Measurements from ENCODE around the gene CADM2.
"Not testable (repeated sequence)": the region's sequence is repeated elsewhere in the genome, so short reads cannot be mapped to it uniquely, and the experiment has no call there.

The CADM2 gene

DNA sequence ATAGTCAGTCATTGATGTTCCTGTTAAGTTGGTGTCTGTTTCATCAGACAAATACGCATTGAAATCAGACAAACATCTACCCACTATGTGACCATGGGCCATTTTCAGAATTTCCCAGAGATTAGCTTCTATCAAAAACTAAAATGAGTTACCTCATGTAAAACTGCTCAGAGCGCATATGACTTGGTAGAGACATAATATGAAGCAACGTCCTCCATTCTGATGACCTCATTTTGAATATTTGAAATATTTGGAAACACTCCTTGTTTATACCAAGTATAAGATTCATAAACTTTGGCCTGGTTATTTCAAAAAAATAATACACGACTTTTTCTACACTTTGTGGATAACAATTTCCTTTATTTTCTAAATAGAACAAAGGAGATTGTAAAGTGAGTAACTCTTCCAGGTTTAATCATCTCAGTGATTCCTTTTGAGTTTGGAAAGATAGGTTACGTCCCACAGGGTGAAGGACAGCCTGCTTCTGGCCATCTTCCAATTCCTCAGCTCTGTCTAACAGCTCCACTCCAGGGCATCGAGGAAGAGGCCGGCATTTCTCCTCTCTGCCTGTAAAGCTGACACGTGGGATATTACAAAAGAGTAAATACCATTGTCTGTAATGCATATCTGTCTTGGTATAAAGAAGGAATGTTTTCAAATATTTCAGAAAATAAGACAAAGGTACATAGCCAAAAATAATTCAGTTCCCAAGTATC is 122.6 kb downstream of the CADM2 start:
- DNase-seq: no peak

DNA sequence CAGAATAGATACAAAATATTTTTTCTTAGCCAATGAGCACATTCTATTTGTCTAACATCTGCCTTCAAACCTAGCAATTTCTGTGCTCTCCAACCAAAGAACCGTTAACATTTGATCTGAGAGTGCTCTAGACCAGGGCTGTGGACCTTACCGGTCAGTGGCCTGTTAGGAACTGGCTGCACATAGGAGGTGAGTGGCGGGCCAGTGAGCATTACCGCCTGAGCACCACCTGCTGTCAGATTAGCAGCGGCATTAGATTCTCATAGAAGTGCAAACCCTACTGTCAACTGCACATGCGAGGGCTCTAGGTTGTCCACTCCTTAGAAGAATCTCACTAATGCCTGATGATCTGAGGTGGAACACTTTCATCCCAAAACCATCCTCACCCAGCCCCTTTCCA is 131.7 kb downstream of the CADM2 start:
- DNase-seq: no peak

DNA sequence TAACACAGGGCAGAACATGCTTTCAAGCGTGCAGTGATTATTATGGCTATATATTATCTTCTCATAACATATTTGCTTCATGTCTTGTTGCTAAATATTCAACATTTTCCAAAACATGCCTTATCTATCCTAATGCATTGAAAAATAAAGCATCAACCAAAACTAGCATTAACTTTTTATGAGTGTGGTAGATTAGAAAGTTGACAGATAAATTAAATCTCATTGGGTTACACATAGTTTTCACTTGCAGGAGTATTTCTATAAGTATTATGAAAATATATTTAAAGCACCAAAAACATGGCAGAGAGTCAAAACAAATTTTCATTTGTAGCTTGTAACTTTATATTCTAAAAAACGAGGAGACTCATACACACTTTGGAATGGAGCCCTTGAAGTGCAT is 141.5 kb downstream of the CADM2 start:
- no peak for DNase-seq

DNA sequence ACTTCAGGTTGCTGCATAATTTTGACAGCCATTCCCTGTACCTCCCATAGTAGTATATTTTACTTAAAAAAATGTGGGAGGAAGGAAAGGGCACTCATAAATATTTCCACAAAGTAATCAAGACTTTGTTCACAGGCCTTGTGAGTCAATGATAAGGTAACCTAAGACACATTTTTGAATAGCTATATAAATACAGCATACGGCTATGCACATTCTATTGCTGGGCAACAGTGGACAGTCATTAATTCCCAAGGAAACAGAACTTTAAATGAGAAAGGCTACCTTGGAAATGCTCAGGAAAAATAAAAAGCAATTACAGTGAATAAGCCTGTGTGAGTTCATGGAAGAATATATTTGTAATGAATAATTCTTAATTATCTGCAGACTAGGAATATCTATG is 144.0 kb downstream of the CADM2 start:
- no peak for DNase-seq

DNA sequence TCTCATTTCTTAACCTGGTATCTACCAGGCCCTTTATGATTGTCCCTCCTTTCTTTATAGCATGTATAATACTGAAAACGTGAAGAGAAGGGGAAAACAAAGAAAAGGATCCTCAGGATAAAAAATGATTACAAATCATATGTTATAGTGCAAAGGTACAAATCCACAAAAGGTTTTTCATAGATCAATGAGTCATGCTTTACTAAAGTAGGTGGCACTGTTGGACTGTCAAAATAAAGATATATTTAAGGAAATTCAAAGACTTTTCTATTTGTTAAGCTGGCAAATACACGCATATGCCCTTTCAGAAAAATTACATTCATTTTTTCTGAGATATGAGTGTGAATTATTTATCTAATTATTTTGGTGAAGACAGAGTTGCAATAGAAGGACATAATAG is 151.6 kb downstream of the CADM2 start:
- no peak for DNase-seq

DNA sequence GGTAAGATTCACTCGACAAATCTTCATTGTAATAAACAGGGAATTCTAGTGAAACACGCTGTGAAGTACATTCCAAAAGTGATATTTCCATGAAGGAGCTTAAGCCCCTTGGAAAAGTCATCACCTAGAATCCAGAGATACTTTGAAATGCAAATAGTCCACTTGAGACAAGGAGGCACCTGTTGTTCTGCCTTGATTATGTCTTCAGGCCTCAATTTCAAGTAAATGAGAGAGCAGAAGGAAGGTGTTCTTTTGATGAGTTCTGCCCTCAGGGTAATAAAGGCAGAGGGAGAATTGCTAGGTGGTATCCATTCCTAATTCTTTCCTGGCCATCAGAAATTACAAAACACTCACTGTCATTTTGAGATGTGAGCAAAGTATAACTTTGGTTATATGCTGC is 162.1 kb downstream of the CADM2 start:
- DNase-seq: no peak

DNA sequence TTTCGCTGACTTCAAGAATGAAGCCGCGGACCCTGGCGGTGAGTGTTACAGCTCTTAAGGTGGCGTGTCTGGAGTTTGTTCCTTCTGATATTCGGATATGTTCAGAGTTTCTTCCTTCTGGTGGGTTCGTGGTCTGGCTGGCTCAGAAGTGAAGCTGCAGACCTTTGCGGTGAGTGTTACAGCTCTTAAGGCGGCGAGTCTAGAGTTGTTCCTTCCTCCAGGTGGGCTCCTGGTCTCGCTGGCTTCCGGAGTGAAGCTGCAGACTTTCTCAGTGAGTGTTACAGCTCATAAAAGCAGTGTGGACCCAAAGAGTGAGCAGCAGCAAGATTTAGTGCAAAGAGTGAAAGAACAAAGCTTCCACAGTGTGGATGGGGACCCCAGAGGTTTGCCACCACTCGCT is 174.1 kb downstream of the CADM2 start:
- not testable (repeated sequence) for DNase-seq

DNA sequence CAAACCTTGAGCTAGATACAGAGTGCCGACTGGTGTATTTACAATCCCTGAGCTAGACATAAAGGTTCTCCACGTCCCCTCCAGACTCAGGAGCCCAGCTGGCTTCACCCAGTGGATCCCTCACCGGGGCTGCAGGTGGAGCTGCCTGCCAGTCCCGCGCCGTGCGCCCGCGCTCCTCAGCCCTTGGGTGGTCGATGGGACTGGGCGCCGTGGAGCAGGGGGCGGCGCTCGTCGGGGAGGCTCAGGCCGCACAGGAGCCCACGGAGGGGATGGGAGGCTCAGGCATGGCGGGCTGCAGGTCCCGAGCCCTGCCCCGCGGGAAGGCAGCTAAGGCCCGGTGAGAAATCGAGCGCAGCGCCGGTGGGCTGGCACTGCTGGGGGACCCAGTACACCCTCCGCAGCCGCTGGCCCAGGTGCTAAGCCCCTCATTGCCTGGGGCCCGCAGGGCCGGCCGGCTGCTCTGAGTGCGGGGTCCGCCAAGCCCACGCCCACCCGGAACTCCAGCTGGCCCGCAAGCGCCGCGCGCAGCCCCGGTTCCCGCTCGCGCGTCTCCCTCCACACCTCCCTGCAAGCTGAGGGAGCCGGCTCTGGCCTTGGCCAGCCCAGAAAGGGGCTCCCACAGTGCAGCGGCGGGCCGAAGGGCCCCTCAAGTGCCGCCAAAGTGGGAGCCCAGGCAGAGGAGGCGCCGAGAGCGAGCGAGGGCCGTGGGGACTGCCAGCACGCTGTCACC is 175.1 kb downstream of the CADM2 start:
- DNase-seq: not testable (repeated sequence)

DNA sequence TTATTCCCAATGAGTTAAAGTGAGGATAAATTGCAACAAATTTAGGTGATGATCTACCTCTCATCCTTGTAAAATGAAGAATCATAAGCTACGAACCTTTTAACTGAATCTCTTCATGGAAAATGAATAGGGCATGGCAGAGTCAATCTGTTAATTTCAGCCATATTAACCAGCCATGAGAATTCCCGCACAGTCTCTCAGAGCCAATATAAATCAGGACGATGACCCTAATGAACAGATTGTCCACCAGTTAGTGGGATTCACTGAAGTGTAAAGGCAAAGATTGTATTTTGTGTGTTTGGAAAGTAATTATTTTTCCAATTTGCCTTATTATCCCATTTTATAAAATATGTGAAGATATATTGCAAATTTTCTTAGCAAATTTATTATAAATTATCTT is 183.8 kb downstream of the CADM2 start:
- no peak for DNase-seq

DNA sequence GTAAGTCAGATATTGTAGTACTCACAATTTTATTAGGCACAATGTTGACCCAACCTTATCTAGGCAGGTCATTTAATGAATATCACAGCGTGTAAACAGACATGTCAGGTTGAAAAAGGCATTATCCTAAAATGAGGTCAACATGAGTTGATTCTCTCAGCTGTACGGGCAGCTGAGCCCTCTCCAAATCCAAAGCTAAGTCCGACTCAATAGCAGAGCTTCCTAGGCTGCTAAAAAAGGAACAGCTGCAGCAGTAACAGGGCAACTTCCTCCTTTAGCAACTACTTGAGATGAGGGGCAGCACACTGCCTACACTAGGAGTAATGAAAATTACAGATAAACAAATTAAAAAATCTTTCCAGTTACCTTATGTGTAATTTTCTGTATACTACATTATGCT is 189.2 kb downstream of the CADM2 start:
- no peak for DNase-seq

DNA sequence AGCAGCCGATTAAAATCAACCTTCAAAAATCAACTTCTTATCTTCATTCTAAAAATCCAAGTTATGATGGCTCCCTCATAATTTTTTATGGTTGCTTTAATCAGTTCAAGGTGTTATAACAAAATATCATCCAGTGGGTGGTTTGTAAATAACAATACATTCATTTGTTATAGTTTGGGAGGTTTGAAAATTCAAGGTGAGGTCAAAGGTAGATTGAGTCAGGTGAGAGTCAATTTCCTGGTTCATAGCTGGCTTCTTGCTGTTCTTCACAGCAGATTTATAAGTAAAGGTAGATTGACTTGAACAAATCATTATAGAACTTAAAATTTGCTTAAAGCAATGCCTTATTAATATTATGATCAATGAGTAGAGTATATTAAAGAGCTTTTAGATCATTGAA is 192.8 kb downstream of the CADM2 start:
- DNase-seq: no peak

DNA sequence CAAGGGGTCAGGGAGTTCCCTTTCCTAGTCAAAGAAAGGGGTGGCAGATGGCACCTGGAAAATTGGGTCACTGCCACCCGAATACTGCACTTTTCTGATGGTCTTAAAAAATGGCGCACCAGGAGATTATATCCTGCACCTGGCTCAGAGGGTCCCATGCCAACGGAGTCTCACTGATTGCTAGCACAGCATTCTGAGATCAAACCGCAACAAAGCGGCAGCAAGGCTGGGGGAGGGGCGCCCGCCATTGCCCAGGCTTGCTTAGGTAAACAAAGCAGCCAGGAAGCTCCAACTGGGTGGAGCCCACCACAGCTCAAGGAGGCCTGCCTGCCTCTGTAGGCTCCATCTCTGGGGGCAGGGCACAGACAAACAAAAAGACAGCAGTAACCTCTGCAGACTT is 194.5 kb downstream of the CADM2 start:
- not testable (repeated sequence) for DNase-seq

DNA sequence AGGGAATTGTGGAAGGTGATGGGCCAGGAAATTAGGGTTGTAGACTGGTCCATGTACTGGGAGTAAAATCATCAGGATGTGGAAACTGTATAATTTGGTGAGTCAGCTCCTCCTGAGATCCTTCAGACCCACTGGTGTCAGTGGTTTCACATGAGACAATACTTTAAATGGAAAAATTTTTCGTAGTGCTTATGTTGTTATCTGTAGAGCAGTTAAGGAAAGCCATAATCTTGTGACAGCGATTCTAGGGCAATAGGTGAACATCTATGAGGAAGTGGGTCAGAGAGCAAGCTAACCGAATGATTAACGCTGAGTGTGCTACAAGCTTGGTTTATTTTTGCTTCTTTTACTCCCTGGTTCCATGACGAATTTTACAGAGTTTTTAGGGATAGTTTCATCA is 200.6 kb downstream of the CADM2 start:
- no peak for DNase-seq

DNA sequence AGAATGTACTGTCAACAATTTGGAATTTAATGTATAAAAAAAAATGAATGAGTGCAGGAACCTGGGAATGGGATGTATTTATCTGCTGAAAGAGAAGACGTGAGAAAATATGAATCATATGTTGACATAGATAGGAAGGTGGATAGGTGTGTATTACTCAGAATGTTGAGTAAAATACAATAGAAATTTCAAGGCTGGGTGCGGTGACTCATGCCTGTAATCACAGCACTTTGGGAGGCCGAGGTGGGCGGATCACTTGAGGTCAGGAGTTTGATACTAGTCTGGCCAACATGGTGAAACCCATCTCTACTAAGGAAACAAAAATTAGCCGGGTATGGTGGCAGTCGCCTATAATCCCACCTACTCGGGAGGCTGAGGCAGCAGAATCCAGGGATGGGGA is 202.8 kb downstream of the CADM2 start:
- DNase-seq: no peak

DNA sequence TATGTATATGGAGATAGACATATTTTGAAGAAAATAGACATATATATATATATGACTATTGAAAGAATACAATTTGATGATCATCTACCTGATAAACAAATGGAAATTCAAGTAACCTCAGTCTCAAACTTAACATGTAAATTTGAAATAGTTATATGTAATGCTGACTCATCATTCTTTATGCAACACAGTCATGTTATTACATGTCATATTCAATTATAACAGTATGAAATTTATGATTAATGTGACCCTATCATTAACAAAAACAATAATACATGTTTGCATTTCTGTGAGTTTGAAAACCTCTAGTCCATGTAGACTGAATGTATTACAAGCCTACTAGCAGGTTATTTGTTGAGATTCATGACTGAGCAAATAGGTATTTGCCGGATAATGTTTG is 204.1 kb downstream of the CADM2 start:
- DNase-seq: no peak

DNA sequence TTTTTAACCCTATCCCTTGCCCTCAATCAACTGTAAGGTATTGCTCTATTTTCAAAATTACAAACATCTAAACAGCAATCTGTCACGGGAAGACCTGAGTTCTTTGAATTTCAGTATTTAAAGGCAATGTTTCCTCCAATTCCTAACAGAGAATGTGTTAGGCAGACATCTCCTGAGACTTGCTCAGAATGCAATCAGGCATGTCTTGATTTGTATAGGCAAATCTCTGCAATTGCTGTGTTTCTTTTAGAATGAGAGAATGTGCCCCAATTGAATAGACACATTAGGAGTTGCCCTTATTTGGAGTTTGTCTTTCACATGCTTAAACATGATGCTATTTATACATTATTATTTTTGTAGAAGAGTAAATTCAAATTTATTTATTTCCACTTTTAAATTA is 205.6 kb downstream of the CADM2 start:
- no peak for DNase-seq

DNA sequence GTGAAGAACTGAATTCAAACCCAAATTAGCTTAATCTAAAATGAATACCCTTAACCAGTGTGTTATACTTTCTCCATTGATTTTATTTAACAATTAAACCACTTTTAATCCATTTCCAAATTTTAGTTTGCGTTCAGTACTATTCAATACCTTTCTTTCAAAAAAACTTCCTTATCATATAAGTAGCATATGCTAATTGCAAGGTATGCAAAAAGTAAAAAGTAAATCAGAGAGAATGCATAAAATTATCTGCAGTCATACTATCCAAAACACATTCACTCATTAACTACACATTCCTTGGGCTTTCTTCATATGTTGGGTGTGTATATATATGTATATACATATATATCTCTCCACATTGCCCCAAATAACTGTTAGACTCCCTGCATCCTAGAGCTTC is 208.8 kb downstream of the CADM2 start:
- no peak for DNase-seq

DNA sequence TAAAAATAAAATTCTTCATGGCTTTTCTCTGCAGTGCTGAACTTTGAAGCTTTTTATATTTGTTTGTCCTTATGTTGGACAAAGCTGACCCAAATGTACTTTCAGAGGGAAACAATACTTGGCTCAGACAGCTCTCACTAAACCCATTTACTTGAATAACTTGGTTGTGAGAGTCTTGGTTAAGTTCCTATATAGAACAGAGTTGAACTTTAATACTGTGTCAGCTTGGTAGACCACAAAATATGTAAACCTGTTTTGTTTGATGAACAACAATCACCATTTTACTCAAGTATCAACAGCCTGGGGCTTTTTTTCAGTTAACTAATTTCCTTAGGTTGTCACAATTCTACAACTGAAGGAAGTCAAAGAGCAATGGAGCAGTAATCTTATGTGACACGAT is 211.9 kb downstream of the CADM2 start:
- DNase-seq: no peak

DNA sequence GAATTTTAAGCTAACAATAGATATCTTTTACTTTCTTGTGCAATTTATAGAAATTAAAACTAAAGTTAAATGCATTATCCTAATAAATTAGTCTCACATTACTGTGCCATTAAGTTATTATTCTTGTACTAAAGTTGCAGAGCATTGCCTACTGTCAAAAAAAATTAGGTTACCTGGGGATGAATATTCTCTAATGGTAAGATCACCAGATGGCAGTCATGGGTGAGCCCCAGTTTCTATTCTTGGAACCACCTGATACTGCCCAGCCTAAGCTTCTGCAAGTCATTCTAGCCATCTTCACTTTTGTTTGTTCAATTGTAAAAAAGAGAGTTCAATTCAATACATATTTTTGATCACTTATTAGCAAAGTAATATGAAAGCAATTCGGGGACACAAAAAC is 213.2 kb downstream of the CADM2 start:
- no peak for DNase-seq

DNA sequence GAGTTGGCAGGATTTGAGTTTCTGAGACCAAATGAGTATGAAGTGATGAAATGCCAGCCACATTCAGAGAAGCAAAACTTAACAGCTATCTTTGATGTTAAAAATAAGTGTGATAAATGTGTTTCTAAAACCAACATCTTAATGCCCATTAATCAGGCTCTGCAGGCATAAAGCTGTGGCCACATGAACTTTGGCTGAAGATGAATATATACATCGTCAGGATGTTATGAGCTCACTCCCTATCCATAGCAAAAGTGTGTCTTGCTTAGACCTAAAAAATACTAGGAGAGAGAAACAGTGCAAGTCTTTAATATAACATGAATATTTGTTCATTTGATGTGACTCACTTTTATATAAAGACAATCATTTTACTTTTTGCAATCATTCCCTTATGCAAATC is 218.0 kb downstream of the CADM2 start:
- no peak for DNase-seq

DNA sequence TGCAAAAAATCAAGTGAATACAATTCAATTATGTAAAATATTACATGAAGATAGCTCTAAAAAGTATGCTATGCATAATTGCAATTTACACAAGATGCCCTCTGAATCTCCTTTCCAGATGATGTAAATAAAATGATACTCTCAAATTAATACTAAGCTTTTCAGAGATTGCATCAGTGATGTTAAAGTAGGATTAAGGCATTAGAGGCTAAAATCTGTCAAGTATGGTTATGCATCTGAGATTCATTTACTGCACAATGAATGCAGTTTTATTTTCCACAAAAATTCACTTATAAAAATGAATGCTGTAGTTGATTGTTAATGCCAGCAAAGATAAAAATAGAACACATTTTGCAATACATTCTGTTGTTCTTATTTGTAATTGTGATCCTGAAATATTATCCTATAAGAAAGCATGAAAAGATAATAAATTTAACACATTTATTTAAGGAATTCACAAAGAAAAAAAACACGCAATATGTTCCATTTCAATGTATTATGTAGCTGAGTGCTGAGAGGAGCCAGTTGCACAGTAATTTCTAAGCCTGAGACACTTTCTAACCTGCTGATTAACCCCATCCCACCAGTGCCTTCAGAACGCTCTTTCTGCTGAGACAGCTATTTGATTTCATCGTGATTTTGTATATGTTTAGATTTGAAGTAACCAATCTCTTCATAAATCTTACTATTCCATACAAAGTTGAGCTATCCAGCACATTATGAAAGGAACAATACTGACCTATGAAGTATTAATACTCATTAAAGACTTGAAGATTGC is 224.4 kb downstream of the CADM2 start:
- DNase-seq: no peak

DNA sequence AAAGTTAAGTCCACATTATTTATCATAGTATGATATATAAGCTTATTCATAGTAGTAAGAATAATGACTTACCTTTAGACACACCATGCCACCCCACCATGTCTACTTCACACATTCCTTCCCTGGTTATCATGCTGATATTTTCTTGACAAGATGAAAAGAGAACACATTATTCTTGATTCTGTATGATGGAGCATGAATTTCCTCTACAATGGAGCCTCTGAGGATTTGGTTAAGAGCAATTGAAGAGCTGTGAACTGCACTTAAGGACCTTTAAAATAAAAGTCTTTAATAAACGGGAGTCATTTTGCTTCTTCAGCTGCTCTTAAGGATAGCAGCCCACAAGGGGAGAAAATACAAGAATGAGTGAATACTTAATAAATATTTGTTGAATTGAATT is 226.7 kb downstream of the CADM2 start:
- DNase-seq: no peak

DNA sequence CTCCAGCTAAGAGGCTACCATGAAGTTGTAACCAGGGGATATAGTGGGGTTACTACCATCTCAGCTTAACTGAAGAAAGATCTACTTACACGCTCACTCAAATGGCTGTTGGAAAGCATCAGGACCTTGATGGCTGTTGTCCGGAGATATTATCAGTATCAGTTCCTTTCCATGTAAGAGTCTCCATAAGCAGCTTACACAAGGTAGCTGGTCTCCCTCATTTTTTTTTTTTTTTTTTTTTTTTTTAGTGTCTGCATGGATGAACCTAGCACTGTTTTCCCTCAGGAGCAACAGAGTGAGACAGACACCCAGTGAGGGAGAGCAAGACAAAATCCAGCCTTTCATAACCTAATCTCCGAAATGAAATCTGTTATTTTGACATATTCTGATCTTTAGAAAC is 230.9 kb downstream of the CADM2 start:
- DNase-seq: no peak

DNA sequence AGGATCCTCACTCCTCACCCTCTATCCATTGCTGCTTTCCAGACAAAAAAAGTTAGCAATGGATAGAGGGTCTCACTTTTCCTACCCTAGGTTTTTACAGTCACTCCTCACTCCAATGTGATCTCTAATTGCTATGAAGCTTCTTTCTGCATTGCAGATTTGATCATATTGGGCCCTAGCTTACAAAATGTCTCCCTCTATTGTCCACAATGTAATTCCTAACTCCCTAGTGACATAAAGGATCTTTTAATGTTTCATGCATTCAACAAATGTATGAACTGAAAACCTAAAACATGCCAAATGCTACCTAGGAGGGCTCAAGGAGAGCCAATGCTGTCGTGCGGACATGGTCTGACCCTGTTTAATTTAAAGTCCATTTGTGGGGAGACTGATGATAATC is 234.8 kb downstream of the CADM2 start:
- DNase-seq: no peak
